ENCODE results near the gene LPAR1. TPM values are rescaled to one million over a fixed set of nuclear protein-coding genes. Genes with fewer than 3 reads are reported as not detected.

LPAR1 gene
- total RNA-seq, 4 donors from 2014 or later: 27.1 to 65.4 (median 47.6) TPM

GRCh38 chr9:111020594-111020993 is 17.7 kb downstream of the LPAR1 start:
- H3K9me3 ChIP-seq: no peaks in the 10 kb centered on the region
- TF ChIP-seq EP300 (IDR thresholded peaks at IDR 0.05) (no peak), POLR2A (IDR thresholded peaks at IDR 0.05) (no peak), POLR2AphosphoS5 (IDR thresholded peaks at IDR 0.05) (no peak)
- TF ChIP-seq, protein P1, sequence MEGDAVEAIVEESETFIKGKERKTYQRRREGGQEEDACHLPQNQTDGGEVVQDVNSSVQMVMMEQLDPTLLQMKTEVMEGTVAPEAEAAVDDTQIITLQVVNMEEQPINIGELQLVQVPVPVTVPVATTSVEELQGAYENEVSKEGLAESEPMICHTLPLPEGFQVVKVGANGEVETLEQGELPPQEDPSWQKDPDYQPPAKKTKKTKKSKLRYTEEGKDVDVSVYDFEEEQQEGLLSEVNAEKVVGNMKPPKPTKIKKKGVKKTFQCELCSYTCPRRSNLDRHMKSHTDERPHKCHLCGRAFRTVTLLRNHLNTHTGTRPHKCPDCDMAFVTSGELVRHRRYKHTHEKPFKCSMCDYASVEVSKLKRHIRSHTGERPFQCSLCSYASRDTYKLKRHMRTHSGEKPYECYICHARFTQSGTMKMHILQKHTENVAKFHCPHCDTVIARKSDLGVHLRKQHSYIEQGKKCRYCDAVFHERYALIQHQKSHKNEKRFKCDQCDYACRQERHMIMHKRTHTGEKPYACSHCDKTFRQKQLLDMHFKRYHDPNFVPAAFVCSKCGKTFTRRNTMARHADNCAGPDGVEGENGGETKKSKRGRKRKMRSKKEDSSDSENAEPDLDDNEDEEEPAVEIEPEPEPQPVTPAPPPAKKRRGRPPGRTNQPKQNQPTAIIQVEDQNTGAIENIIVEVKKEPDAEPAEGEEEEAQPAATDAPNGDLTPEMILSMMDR (IDR thresholded peaks at IDR 0.05): no peak
- no peaks in the 10 kb centered on the region for H3K36me3 ChIP-seq
- no peak for ATAC-seq
- H3K27me3 ChIP-seq: no peaks in the 10 kb centered on the region
- 74 to 83% methylated on average over 1 of the region's 1 CpG for WGBS, 2 donors (ENCODE audit: low coverage in 1 of 2)
- H3K4me1 ChIP-seq: no peaks in the 10 kb centered on the region
- no peak overlapping the region for H3K27ac ChIP-seq
- H3K4me3 ChIP-seq: no peak overlapping the region

DNA sequence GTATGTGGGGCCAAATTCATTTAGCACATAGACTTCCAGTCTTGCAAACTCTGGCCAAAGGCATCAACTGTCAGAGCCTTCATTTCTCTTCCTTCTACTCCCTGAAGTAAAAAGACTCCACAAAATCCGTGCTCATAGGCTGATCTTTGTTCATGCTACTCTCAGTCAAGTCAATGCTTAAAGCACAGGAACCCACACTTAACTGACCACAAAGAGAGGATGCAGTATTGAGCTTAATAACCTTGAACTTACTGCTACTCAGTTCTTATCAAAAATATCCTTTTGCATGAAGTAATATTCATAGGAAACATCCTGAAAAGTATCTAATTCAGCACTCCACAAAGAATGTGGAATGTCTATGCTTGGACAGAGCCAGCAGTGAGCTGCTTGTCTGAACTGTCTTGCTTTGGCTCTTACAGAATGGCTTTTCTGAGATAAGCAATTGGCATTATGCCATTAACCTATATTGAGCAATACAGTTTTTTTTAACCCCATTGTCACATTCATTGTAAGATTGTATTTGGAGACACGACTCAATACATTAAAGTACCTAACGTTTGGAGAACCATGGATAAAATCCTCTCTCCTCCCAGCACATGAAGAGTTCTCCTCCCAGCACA is 21.7 kb downstream of the LPAR1 start:
- no peak overlapping the region for H3K4me3 ChIP-seq
- no peaks in the 10 kb centered on the region for H3K27me3 ChIP-seq
- 31 to 59% methylated on average over 2 to 3 of the region's 3 CpGs for WGBS, 2 donors (ENCODE audit: low coverage in 1 of 2)
- no peaks in the 10 kb centered on the region for H3K9me3 ChIP-seq
- TF ChIP-seq EP300 (IDR thresholded peaks at IDR 0.05) (no peak), POLR2A (IDR thresholded peaks at IDR 0.05) (no peak), POLR2AphosphoS5 (IDR thresholded peaks at IDR 0.05) (no peak)
- TF ChIP-seq, protein P1 (IDR thresholded peaks at IDR 0.05): no peak
- no peaks in the 10 kb centered on the region for H3K36me3 ChIP-seq
- H3K4me1 ChIP-seq: no peaks in the 10 kb centered on the region
- H3K27ac ChIP-seq: no peak overlapping the region
- no peak for ATAC-seq

GRCh38 chr9:111016016-111016415 is 22.3 kb downstream of the LPAR1 start:
- no peaks in the 10 kb centered on the region for H3K27me3 ChIP-seq
- H3K27ac ChIP-seq: no peak overlapping the region
- no peaks in the 10 kb centered on the region for H3K36me3 ChIP-seq
- H3K4me3 ChIP-seq: no peak overlapping the region
- WGBS, 2 donors (ENCODE audit: low coverage in 1 of 2): 56 to 83% methylated on average over 1 of the region's 1 CpG
- no peak for ATAC-seq
- no peaks in the 10 kb centered on the region for H3K9me3 ChIP-seq
- TF ChIP-seq EP300 (IDR thresholded peaks at IDR 0.05) (no peak), POLR2A (IDR thresholded peaks at IDR 0.05) (no peak), POLR2AphosphoS5 (IDR thresholded peaks at IDR 0.05) (no peak)
- TF ChIP-seq, protein P1 (IDR thresholded peaks at IDR 0.05): no peak
- H3K4me1 ChIP-seq: no peaks in the 10 kb centered on the region

GRCh38 chr9:111013707-111014106 is 24.6 kb downstream of the LPAR1 start:
- no peaks in the 10 kb centered on the region for H3K9me3 ChIP-seq
- TF ChIP-seq POLR2A (IDR thresholded peaks at IDR 0.05): no peak
- TF ChIP-seq, protein P1 (IDR thresholded peaks at IDR 0.05): no peak
- no peak for TF ChIP-seq EP300 (IDR thresholded peaks at IDR 0.05)
- TF ChIP-seq POLR2AphosphoS5 (IDR thresholded peaks at IDR 0.05): no peak
- WGBS, 2 donors (ENCODE audit: low coverage in 1 of 2): 75 to 80% methylated on average over 1 of the region's 1 CpG
- no peak overlapping the region for H3K27ac ChIP-seq
- no peaks in the 10 kb centered on the region for H3K27me3 ChIP-seq
- H3K36me3 ChIP-seq: no peaks in the 10 kb centered on the region
- no peaks in the 10 kb centered on the region for H3K4me1 ChIP-seq
- no peak overlapping the region for H3K4me3 ChIP-seq
- no peak for ATAC-seq

DNA sequence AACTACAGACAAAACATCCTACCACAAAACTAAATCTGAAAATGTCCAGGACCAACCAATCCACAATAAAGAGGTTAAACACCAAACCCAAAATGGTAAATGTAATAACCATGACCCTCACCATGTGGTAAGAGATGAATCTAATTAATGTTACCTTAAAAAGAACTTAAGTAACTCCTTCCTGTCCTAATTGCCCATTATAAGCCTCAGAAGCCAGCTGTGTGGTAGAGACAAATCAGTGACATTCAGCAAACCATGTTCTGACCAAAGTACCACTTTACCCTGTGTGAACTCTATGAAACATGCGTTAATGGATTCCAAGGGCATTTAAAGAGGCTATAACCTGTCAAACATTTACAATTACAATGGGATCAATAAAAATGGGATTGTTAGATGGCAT is 25.0 kb downstream of the LPAR1 start:
- no peaks in the 10 kb centered on the region for H3K4me1 ChIP-seq
- WGBS, 2 donors (ENCODE audit: low coverage in 1 of 2): 83 to 90% methylated on average over 1 of the region's 1 CpG

More for the DNA sequence above, 25.0 kb downstream of the LPAR1 start:
- Histone ChIP-seq H3K36me3 (no peaks in the 10 kb centered on the region), H3K27ac (no peak overlapping the region), H3K4me3 (no peak overlapping the region), H3K27me3 (no peaks in the 10 kb centered on the region), H3K9me3 (no peaks in the 10 kb centered on the region)
- TF ChIP-seq EP300 (IDR thresholded peaks at IDR 0.05): no peak
- TF ChIP-seq, protein P1 (IDR thresholded peaks at IDR 0.05): no peak
- no peak for TF ChIP-seq POLR2A (IDR thresholded peaks at IDR 0.05)
- TF ChIP-seq POLR2AphosphoS5 (IDR thresholded peaks at IDR 0.05): no peak
- no peak for ATAC-seq
